Psoas muscle (tissue), 8 donors: ENCODE measurements around the gene DMAC2. TPM values are rescaled to one million over a fixed set of nuclear protein-coding genes. Genes with fewer than 3 reads are reported as not detected.
A peak's percentile ranks its signal among the peaks of the same experiment; 100 is the strongest.
"Not testable (repeated sequence)": the region's sequence is repeated elsewhere in the genome, so short reads cannot be mapped to it uniquely, and the experiment has no call there.

Source experiments
- ATAC-seq, 4 donors: fragments of 200-7000 bp; cut with Tn5 transposase; one replicate each; pipeline ENCODE4 v1.9.1; 2020; ENCODE audit warnings: moderate library complexity in 3 of 4, mild to moderate bottlenecking in 2 of 4
- DNase-seq, 2 donors: peaks; one replicate each; pipeline ENCODE4 v3.0.0-alpha.2; 2020
- H3K27ac ChIP-seq: fragments of 200-600 bp; one replicate; pipeline ENCODE4 v1.8.0; 2022
- H3K27me3 ChIP-seq, 3 donors: fragments of 200-600 bp in 1 of 3; one replicate each; pipeline versions ENCODE4 v1.6.1 to v1.8.0; 2013 to 2022; ENCODE audit warnings: low read length in 2 of 3, mild to moderate bottlenecking in 2 of 3, moderate library complexity in 1 of 3; ENCODE audit not compliant: insufficient read depth in 3 of 3
- H3K36me3 ChIP-seq, 2 donors: fragments of 200-600 bp in 1 of 2; one replicate each; pipeline versions ENCODE4 v1.6.1 to v1.8.0; 2013 to 2022; ENCODE audit warnings: low read depth in 1 of 2, mild to moderate bottlenecking in 1 of 2, moderate library complexity in 1 of 2; ENCODE audit not compliant: insufficient read depth in 1 of 2
- H3K4me1 ChIP-seq: fragments of 200-600 bp; one replicate; pipeline ENCODE4 v1.8.0; 2022
- H3K4me3 ChIP-seq: fragments of 200-600 bp; one replicate; pipeline ENCODE4 v1.8.0; 2022; ENCODE audit warnings: mild to moderate bottlenecking
- H3K9me3 ChIP-seq: fragments of 200-600 bp; one replicate; pipeline ENCODE4 v1.8.0; 2022
- CTCF ChIP-seq: fragments of 200-600 bp; IDR thresholded peaks from one replicate; pipeline ENCODE4 v1.8.0; 2022; ENCODE audit warnings: antibody characterized with exemption
- whole genome bisulfite sequencing, 3 donors: extraction: QIAGEN DNeasy Blood & Tissue Kit; methylation state at CpG; one replicate each; pipeline versions ENCODE4 v1.1.6 to v1.1.7; 2013; 5-methylcytosine and 5-hydroxymethylcytosine counted together
- intact Hi-C, 2 donors: fragments of 100-400 bp; cut with DNase I; formaldehyde crosslinking; loops; one replicate each; pipeline versions ENCODE4 v1.11.0 to v1.14.2; 2022
- polyA plus RNA-seq, 3 donors: library from polyadenylated mRNA; stranded (reverse); fragments of 200-250 nt; gene quantifications; one replicate each; pipeline ENCODE4 v1.2.3, GENCODE V29; 2013
- total RNA-seq, 4 donors: library from RNA; stranded (reverse); fragmentation: NEBNext Ultra II Directional in 2 of 4; extraction: Animal tissue kit (Norgen Biotek cat#: 25700) in 2 of 4; gene quantifications; one replicate each; pipeline versions ENCODE4 v1.2.1 to v1.2.4, GENCODE V29; 2021 to 2023
- donor health status: healthy with polysubstance abuse.
- donor health status: DM: no; HTN: no; CAD: no; lungs with moderate emphysema.
- donor health status: Bipolar disorder and iron deficiency.
- donor health status: healthy.
- donor health status: DM: yes; HTN: yes; CAD: no.
- donor health status: DM: no; HTN: no; CAD: no.
- donor health status: DM: no; HTN: no; CAD: no.
- donor health status: DM: yes; HTN: yes; CAD: no.

The DMAC2 gene
- total and polyA plus RNA-seq, 7 donors, result 37.6 to 113 (median 68.5) TPM

GRCh38 chr19:41478875-41479756 lies 39.4 kb upstream of the DMAC2 start:
- Histone ChIP-seq H3K27me3 (peaks cover 0 to 26% (median 3%) of the 10 kb centered on the region in 3 donors), H3K36me3 (no peaks in the 10 kb centered on the region), H3K4me3 (peak overlapping the region; percentile 18), H3K27ac (peak overlapping the region; percentile 64), H3K9me3 (no peaks in the 10 kb centered on the region), H3K4me1 (peaks cover 7% of the 10 kb centered on the region)
- intact Hi-C loops, result no loop called here
- TF ChIP-seq CTCF, result no peak
- ATAC-seq (peak in 3 of 4 donors; percentile 27 to 52 (median 39)), DNase-seq (no peak)
- 60 to 68% (median 65%) methylated on average over 15 of the region's 15 CpGs for WGBS, 3 donors

- peak overlapping the region; percentile 18 for H3K4me3 ChIP-seq
- H3K4me1 ChIP-seq, result peaks cover 7% of the 10 kb centered on the region
- no peak for DNase-seq
- H3K9me3 ChIP-seq, result no peaks in the 10 kb centered on the region
- no peak overlapping the region for H3K27ac ChIP-seq
- no peaks in the 10 kb centered on the region for H3K36me3 ChIP-seq
- H3K27me3 ChIP-seq, result peaks cover 0 to 31% (median 3%) of the 10 kb centered on the region in 3 donors
- TF ChIP-seq CTCF, result no peak
- WGBS, 3 donors, result 47 to 52% (median 48%) methylated on average over 7 to 8 of the region's 8 CpGs
- intact Hi-C loops, result no loop called here
- no peak for ATAC-seq
Observed at GRCh38 chr19:41478171-41478570, 38.5 kb upstream of the DMAC2 start.

GRCh38 chr19:41476583-41476982 lies 36.9 kb upstream of the DMAC2 start:
- TF ChIP-seq CTCF, result no peak
- intact Hi-C loops, result no loop called here
- Histone ChIP-seq H3K27me3 (peaks cover 0 to 36% (median 3%) of the 10 kb centered on the region in 3 donors), H3K27ac (no peak overlapping the region), H3K4me3 (no peak overlapping the region), H3K9me3 (no peaks in the 10 kb centered on the region), H3K36me3 (no peaks in the 10 kb centered on the region), H3K4me1 (peaks cover 7% of the 10 kb centered on the region)
- DNase-seq (no peak), ATAC-seq (no peak)

GRCh38 chr19:41463257-41464256 lies 23.8 kb upstream of the DMAC2 start:
- DNase-seq, H3K4me1 ChIP-seq, H3K4me3 ChIP-seq, H3K27ac ChIP-seq, ATAC-seq, H3K9me3 ChIP-seq, H3K36me3 ChIP-seq, intact Hi-C loops: not testable (repeated sequence)
- peaks cover 3 to 48% (median 6%) of the 10 kb centered on the region in 3 donors for H3K27me3 ChIP-seq
- WGBS, 3 donors, result 77 to 84% (median 84%) methylated on average over 22 of the region's 22 CpGs

- intact Hi-C loops, result no loop called here
- Histone ChIP-seq H3K9me3 (no peaks in the 10 kb centered on the region), H3K4me1 (no peaks in the 10 kb centered on the region), H3K27ac (no peak overlapping the region), H3K36me3 (no peaks in the 10 kb centered on the region), H3K4me3 (no peak overlapping the region), H3K27me3 (peaks cover 3 to 54% (median 6%) of the 10 kb centered on the region in 3 donors)
- ATAC-seq, result no peak
- no peak for TF ChIP-seq CTCF
- DNase-seq, result no peak
- 58 to 67% (median 66%) methylated on average over 6 of the region's 6 CpGs for WGBS, 3 donors
Observed at GRCh38 chr19:41462497-41462896, 22.8 kb upstream of the DMAC2 start.
